IMR-90 (cell line): Measurements from ENCODE around the gene MS4A10. TPM values are rescaled to one million over a fixed set of nuclear protein-coding genes. Genes with fewer than 3 reads are reported as not detected.

Experiments
- ATAC-seq: fragments of 200-7000 bp; cut with Tn5 transposase; 2 replicates; pipeline ENCODE4 v1.9.1; 2020; ENCODE audit warnings: low read depth, mild to moderate bottlenecking, moderate library complexity
- BruUV-seq: library from RNA; stranded (reverse); fragments of 400-500 nt; replicated peaks from 2 replicates; lab custom pipeline; 2021; lab: Mats Ljungman, UMichigan
- CTCF ChIA-PET: fragments of 300-600 bp; formaldehyde crosslinking; extraction: SDS; loops from one replicate; lab custom pipeline; 2021; ENCODE audit warnings: antibody characterized with exemption; lab: Yijun Ruan, JAX
- POLR2A ChIA-PET: fragments of 300-600 bp; sonication (Branson Sonifier 250); formaldehyde crosslinking; loops from one replicate; lab custom pipeline; 2022; ENCODE audit warnings: antibody characterized with exemption; ENCODE audit not compliant: unreplicated experiment; lab: Charles Lee
- DNase-seq: peaks from one replicate; pipeline ENCODE4 v3.0.0; 2013
- H2AFZ ChIP-seq: replicated peaks from 2 replicates; pipeline ENCODE3; 2013; ENCODE audit warnings: low read length, mild to moderate bottlenecking; ENCODE audit not compliant: poor library complexity
- H2AK5ac ChIP-seq: 2 replicates; pipeline ENCODE4 v1.6.1; 2013; ENCODE audit warnings: low read depth, low read length, inconsistent platforms
- H2AK9ac ChIP-seq: replicated peaks from 2 replicates; pipeline ENCODE3; 2013; ENCODE audit warnings: mild to moderate bottlenecking, low read depth, low read length, moderate library complexity; ENCODE audit not compliant: poor library complexity
- H2BK120ac ChIP-seq: 2 replicates; pipeline ENCODE4 v1.6.1; 2013; ENCODE audit warnings: low read depth, low read length, inconsistent platforms
- H2BK15ac ChIP-seq: 3 replicates; pipeline ENCODE4 v1.6.1; 2013; ENCODE audit warnings: low read depth, low read length, inconsistent platforms
- H2BK20ac ChIP-seq: 2 replicates; pipeline ENCODE4 v1.6.1; 2013; ENCODE audit warnings: low read depth, mild to moderate bottlenecking, inconsistent platforms, low read length, moderate library complexity
- H2BK5ac ChIP-seq: 2 replicates; pipeline ENCODE4 v1.6.1; 2013; ENCODE audit warnings: mild to moderate bottlenecking, low read depth, low read length, inconsistent platforms; ENCODE audit not compliant: poor library complexity, severe bottlenecking
- H3K14ac ChIP-seq: replicated peaks from 2 replicates; pipeline ENCODE4 v1.6.1; 2013; ENCODE audit warnings: low read depth, low read length, inconsistent platforms
- H3K18ac ChIP-seq: 2 replicates; pipeline ENCODE4 v1.6.1; 2013; ENCODE audit warnings: low read depth, low read length, control low read depth
- H3K23ac ChIP-seq: 2 replicates; pipeline ENCODE4 v1.6.1; 2013; ENCODE audit warnings: low read depth, low read length, inconsistent platforms
- H3K27ac ChIP-seq: 2 replicates; pipeline ENCODE4 v1.5.1; 2013; ENCODE audit warnings: mild to moderate bottlenecking, control low read depth, low read length; ENCODE audit not compliant: insufficient read depth
- H3K27me3 ChIP-seq: 2 replicates; pipeline ENCODE4 v1.6.1; 2013; ENCODE audit warnings: low read length; ENCODE audit not compliant: control insufficient read depth, insufficient read depth
- H3K36me3 ChIP-seq: 2 replicates; pipeline ENCODE4 v1.6.1; 2013; ENCODE audit warnings: low read length, mixed read lengths; ENCODE audit not compliant: control insufficient read depth, insufficient read depth
- H3K4ac ChIP-seq: 2 replicates; pipeline ENCODE4 v1.6.1; 2013; ENCODE audit warnings: low read depth, low read length, inconsistent platforms
- H3K4me1 ChIP-seq: 2 replicates; pipeline ENCODE4 v1.6.1; 2013; ENCODE audit warnings: low read length, mixed read lengths; ENCODE audit not compliant: control insufficient read depth, insufficient read depth
- H3K4me2 ChIP-seq: 2 replicates; pipeline ENCODE4 v1.6.1; 2013; ENCODE audit warnings: low read depth, mild to moderate bottlenecking, control low read depth, low read length, moderate library complexity
- H3K4me3 ChIP-seq: 2 replicates; pipeline ENCODE4 v1.5.1; 2013; ENCODE audit warnings: low read depth, mild to moderate bottlenecking, control low read depth, low read length, moderate library complexity; ENCODE audit not compliant: insufficient read depth
- H3K56ac ChIP-seq: 2 replicates; pipeline ENCODE4 v1.6.1; 2013; ENCODE audit warnings: low read length, inconsistent platforms; ENCODE audit not compliant: insufficient read depth; ENCODE audit errors: extremely low read depth
- H3K79me1 ChIP-seq, 2 experiments: 2 replicates each; pipeline ENCODE4 v1.6.1; 2013; ENCODE audit warnings: low read length in 2 of 2, inconsistent platforms in 1 of 2, low read depth in 1 of 2
- H3K9ac ChIP-seq: 2 replicates; pipeline ENCODE4 v1.6.1; 2013; ENCODE audit warnings: low read depth, low read length, control low read depth
- H3K9me1 ChIP-seq: 2 replicates; pipeline ENCODE4 v1.6.1; 2013; ENCODE audit warnings: low read length, inconsistent platforms; ENCODE audit not compliant: insufficient read depth
- H3K9me3 ChIP-seq: 2 replicates; pipeline ENCODE4 v1.6.1; 2013; ENCODE audit warnings: low read length; ENCODE audit not compliant: control insufficient read depth, insufficient read depth
- H4K20me1 ChIP-seq: 2 replicates; pipeline ENCODE4 v1.6.1; 2013; ENCODE audit warnings: low read length, inconsistent platforms; ENCODE audit not compliant: insufficient read depth
- H4K5ac ChIP-seq: 2 replicates; pipeline ENCODE4 v1.6.1; 2013; ENCODE audit warnings: mild to moderate bottlenecking, low read depth, low read length, control low read depth
- H4K8ac ChIP-seq, 2 experiments: 2 replicates each; pipeline ENCODE4 v1.6.1; 2013; ENCODE audit warnings: low read depth in 2 of 2, low read length in 2 of 2, control low read depth in 1 of 2, inconsistent platforms in 1 of 2
- H4K91ac ChIP-seq: 2 replicates; pipeline ENCODE4 v1.6.1; 2013; ENCODE audit warnings: low read depth, low read length, inconsistent platforms; ENCODE audit not compliant: insufficient read depth
- BHLHE40 ChIP-seq: fragments of 150-350 bp; IDR thresholded peaks from 2 replicates; pipeline ENCODE4 v1.6.1; 2016; ENCODE audit warnings: mild to moderate bottlenecking, low read depth, low read length
- CEBPB ChIP-seq: IDR thresholded peaks from 2 replicates; pipeline ENCODE4 v1.6.1; 2012; ENCODE audit warnings: low read depth, low read length, improper control_type of control experiment
- CHD1 ChIP-seq: IDR thresholded peaks from 2 replicates; pipeline ENCODE4 v1.6.1; 2012; ENCODE audit warnings: low read depth, low read length, improper control_type of control experiment
- CTCF ChIP-seq: conservative IDR thresholded peaks from 2 replicates; pipeline ENCODE4 v1.5.1; 2012; ENCODE audit warnings: mild to moderate bottlenecking, low read depth, low read length, improper control_type of control experiment
- FOS ChIP-seq: fragments of 150-350 bp; IDR thresholded peaks from 2 replicates; pipeline ENCODE4 v1.6.1; 2016; ENCODE audit warnings: low read depth, low read length
- MAFK ChIP-seq: IDR thresholded peaks from 2 replicates; pipeline ENCODE4 v1.6.1; 2012; ENCODE audit warnings: low read depth, low read length, improper control_type of control experiment
- MAZ ChIP-seq: IDR thresholded peaks from 2 replicates; pipeline ENCODE4 v1.6.1; 2012; ENCODE audit warnings: low read depth, mild to moderate bottlenecking, low read length, improper control_type of control experiment, moderate library complexity, borderline replicate concordance
- MXI1 ChIP-seq: IDR thresholded peaks from 2 replicates; pipeline ENCODE4 v1.6.1; 2012; ENCODE audit warnings: low read depth, mild to moderate bottlenecking, low read length, moderate library complexity, borderline replicate concordance
- NFE2L2 ChIP-seq: fragments of 150-350 bp; IDR thresholded peaks from 2 replicates; pipeline ENCODE4 v1.6.1; 2016; ENCODE audit warnings: low read depth, mild to moderate bottlenecking, low read length
- POLR2A ChIP-seq: IDR thresholded peaks from 2 replicates; pipeline ENCODE4 v1.6.1; 2012; ENCODE audit warnings: mild to moderate bottlenecking, low read depth, low read length
- RAD21 ChIP-seq: IDR thresholded peaks from 2 replicates; pipeline ENCODE4 v1.6.1; 2012; ENCODE audit warnings: low read length, improper control_type of control experiment
- RCOR1 ChIP-seq: IDR thresholded peaks from 2 replicates; pipeline ENCODE4 v1.6.1; 2012; ENCODE audit warnings: mild to moderate bottlenecking, low read length, improper control_type of control experiment; ENCODE audit not compliant: insufficient replicate concordance
- RFX5 ChIP-seq: IDR thresholded peaks from 2 replicates; pipeline ENCODE4 v1.8.0; 2012; ENCODE audit warnings: low read depth, mild to moderate bottlenecking, low read length, moderate library complexity
- SMC3 ChIP-seq: fragments of 150-350 bp; IDR thresholded peaks from 2 replicates; pipeline ENCODE4 v1.6.1; 2016; ENCODE audit warnings: low read depth, mild to moderate bottlenecking, antibody characterized with exemption, low read length, moderate library complexity
- USF2 ChIP-seq: fragments of 150-350 bp; IDR thresholded peaks from 2 replicates; pipeline ENCODE4 v1.6.1; 2017; ENCODE audit warnings: mild to moderate bottlenecking, antibody characterized with exemption, low read length, low read depth
- WGBS, 2 experiments: methylation state at CpG; one replicate each; pipeline versions ENCODE4 v1.1.5 to v1.1.7; 2013; ENCODE audit warnings: missing lambda C conversion rate in 2 of 2; ENCODE audit not compliant: insufficient read length in 1 of 2; ENCODE audit errors: extremely low coverage in 2 of 2; 5-methylcytosine and 5-hydroxymethylcytosine counted together
- dilution Hi-C: fragments of 300-500 bp; cut with HindIII; formaldehyde crosslinking; loops from one replicate; pipeline ENCODE4 v1.14.3; 2018; ENCODE audit warnings: low sequenced_read_pairs; ENCODE audit not compliant: unreplicated experiment
- in situ Hi-C: fragments of 300-500 bp; cut with MboI; formaldehyde crosslinking; loops from 3 replicates; pipeline ENCODE4 v1.14.3; 2019; ENCODE audit warnings: low sequenced_read_pairs, inconsistent platforms, mixed read lengths
- intact Hi-C: fragments of 100-400 bp; cut with micrococcal nuclease; formaldehyde crosslinking; loops from 2 replicates; pipeline ENCODE4 v1.10.0; 2022
- polyA plus RNA-seq, 3 experiments: library from polyadenylated mRNA; depleted of rRNA; stranded (reverse); fragments of >200 nt; gene quantifications; 2 replicates each; pipeline ENCODE4 v1.2.3, GENCODE V29; 2012; ENCODE audit warnings: low replicate concordance in 1 of 3
- total RNA-seq: library from RNA; depleted of rRNA; stranded (reverse); fragments of >200 nt; gene quantifications from 2 replicates; pipeline ENCODE4 v1.2.3, GENCODE V29; 2012
- TF ChIP-seq, protein P1 (sequence below): fragments of 150-350 bp; IDR thresholded peaks from 2 replicates; pipeline ENCODE4 v1.6.1; 2016; ENCODE audit warnings: low read depth, mild to moderate bottlenecking, low read length, moderate library complexity, borderline replicate concordance

The MS4A10 gene
- total and polyA plus RNA-seq, 2 of the 4 experiments (the other 2 are of a cell fraction), result not detected

DNA sequence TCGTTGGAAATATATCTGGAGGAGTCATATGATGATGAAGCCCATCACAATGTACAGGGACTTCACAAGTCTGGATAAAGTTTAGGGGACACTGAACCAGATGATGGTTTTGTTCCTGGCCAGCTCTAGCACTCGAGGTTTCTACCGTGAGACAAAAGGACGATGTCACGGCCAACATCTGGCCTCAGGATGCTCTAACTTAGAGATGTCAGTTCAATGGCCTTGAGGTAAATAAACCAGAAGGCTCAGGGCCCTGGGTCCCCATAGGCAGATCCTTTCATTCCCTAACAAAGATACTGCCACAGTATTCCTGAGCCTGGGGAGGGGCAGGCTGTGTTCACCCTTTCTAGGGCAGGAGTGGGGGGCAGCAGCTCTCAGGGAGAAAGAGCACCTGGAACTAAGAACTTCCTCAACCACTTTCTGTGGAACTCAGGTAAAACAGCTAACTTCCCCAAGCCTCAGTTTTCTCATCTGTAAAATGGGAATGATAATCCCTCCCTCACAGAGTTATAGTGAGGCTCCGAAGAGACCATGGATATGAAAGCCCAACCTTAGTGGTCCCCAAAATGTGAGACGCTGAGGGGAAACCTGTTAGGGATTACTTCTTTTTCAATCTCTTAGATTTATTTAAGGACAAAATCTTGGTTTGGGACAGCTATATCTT is 18.3 kb downstream of the MS4A10 start:
- no peak overlapping the region for H3K9ac ChIP-seq
- no peaks in the 10 kb centered on the region for H3K36me3 ChIP-seq
- no peak overlapping the region for H3K23ac ChIP-seq
- in situ Hi-C loops, result no loop called here
- H2AK5ac ChIP-seq, result no peak overlapping the region
- no peak overlapping the region for H2BK120ac ChIP-seq
- H3K27me3 ChIP-seq, result peaks cover 22% of the 10 kb centered on the region
- H2AK9ac ChIP-seq, result no peak overlapping the region
- no peak overlapping the region for H3K4ac ChIP-seq
- no peaks in the 10 kb centered on the region for H3K9me1 ChIP-seq
- no peaks in the 10 kb centered on the region for H3K4me1 ChIP-seq
- H3K18ac ChIP-seq, result no peak overlapping the region
- CTCF ChIA-PET, result interaction anchor here (0.6 kb wide), 1 partner anchor 1194 kb away, joined by 3 read pairs; no protein-coding TSS in a partner anchor
- no TSS peak for BruUV-seq
- H3K27ac ChIP-seq, result no peak overlapping the region
- no peak overlapping the region for H2BK15ac ChIP-seq
- POLR2A ChIA-PET, result no interaction called here
- no peak overlapping the region for H3K14ac ChIP-seq
- H4K5ac ChIP-seq, result no peak overlapping the region
- TF ChIP-seq FOS (no peak), CTCF (no peak), BHLHE40 (no peak), RAD21 (no peak), USF2 (no peak), RFX5 (no peak), CHD1 (no peak), POLR2A (no peak), MAZ (no peak), MAFK (no peak), CEBPB (no peak), NFE2L2 (no peak), MXI1 (no peak), SMC3 (no peak), RCOR1 (no peak)
- TF ChIP-seq, protein P1, sequence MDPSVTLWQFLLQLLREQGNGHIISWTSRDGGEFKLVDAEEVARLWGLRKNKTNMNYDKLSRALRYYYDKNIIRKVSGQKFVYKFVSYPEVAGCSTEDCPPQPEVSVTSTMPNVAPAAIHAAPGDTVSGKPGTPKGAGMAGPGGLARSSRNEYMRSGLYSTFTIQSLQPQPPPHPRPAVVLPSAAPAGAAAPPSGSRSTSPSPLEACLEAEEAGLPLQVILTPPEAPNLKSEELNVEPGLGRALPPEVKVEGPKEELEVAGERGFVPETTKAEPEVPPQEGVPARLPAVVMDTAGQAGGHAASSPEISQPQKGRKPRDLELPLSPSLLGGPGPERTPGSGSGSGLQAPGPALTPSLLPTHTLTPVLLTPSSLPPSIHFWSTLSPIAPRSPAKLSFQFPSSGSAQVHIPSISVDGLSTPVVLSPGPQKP, result no peak
- no peaks in the 10 kb centered on the region for H3K9me3 ChIP-seq
- no peak overlapping the region for H3K56ac ChIP-seq
- no peaks in the 10 kb centered on the region for H4K20me1 ChIP-seq
- no peak overlapping the region for H4K8ac ChIP-seq
- H4K91ac ChIP-seq, result no peak overlapping the region
- DNase-seq (no peak), ATAC-seq (no peak)
- 38% methylated on average over 3 of the region's 7 CpGs; no CpG with 5 or more reads in 1 of the 2 experiments for WGBS, 2 experiments
- intact Hi-C loops, result no loop called here
- H2BK5ac ChIP-seq, result no peak overlapping the region
- no peaks in the 10 kb centered on the region for H3K79me1 ChIP-seq
- no peak overlapping the region for H3K4me2 ChIP-seq
- H2AFZ ChIP-seq, result no peak overlapping the region
- H2BK20ac ChIP-seq, result no peak overlapping the region
- H3K4me3 ChIP-seq, result no peak overlapping the region
- dilution Hi-C loops, result no loop called here
